Liver (tissue), 9 donors: ENCODE data around the gene APOA5. TPM values are rescaled to one million over a fixed set of nuclear protein-coding genes. Genes with fewer than 3 reads are reported as not detected.

Experiments used
- DNase-seq: peaks from one replicate; pipeline ENCODE4 v3.0.0-alpha.2; 2017; ENCODE audit warnings: low spot score
- H3K27ac ChIP-seq, 2 donors: one replicate each; pipeline ENCODE4 v1.7.0; 2013; ENCODE audit warnings: inconsistent platforms in 2 of 2, low read length in 2 of 2, control low read depth in 1 of 2, low read depth in 1 of 2, mild to moderate bottlenecking in 1 of 2
- H3K27me3 ChIP-seq, 4 donors: one replicate each; pipeline versions ENCODE4 v1.6.1 to v1.7.0; 2013; ENCODE audit warnings: low read length in 3 of 4, inconsistent platforms in 1 of 4, mild to moderate bottlenecking in 1 of 4, moderate library complexity in 1 of 4; ENCODE audit not compliant: control insufficient read depth in 4 of 4, insufficient read depth in 4 of 4
- H3K36me3 ChIP-seq, 4 donors: one replicate each; pipeline versions ENCODE4 v1.6.1 to v1.7.0; 2013; ENCODE audit warnings: low read length in 3 of 4, mild to moderate bottlenecking in 3 of 4, low read depth in 1 of 4, moderate library complexity in 1 of 4; ENCODE audit not compliant: control insufficient read depth in 4 of 4, insufficient read depth in 3 of 4
- H3K4me1 ChIP-seq, 4 donors: one replicate each; pipeline versions ENCODE4 v1.6.1 to v1.7.0; 2013; ENCODE audit warnings: low read length in 3 of 4, mild to moderate bottlenecking in 3 of 4, moderate library complexity in 1 of 4; ENCODE audit not compliant: control insufficient read depth in 4 of 4, insufficient read depth in 4 of 4
- H3K4me3 ChIP-seq, 3 donors: one replicate each; pipeline versions ENCODE4 v1.6.1 to v1.7.0; 2013; ENCODE audit warnings: low read length in 3 of 3, control low read depth in 1 of 3, low read depth in 1 of 3, mild to moderate bottlenecking in 1 of 3
- H3K9ac ChIP-seq, 2 donors: one replicate each; pipeline ENCODE4 v1.7.0; 2013; ENCODE audit warnings: low read length in 2 of 2, mild to moderate bottlenecking in 2 of 2, moderate library complexity in 2 of 2, control low read depth in 1 of 2, low read depth in 1 of 2
- H3K9me3 ChIP-seq, 4 donors: one replicate each; pipeline versions ENCODE4 v1.6.1 to v1.7.0; 2013; ENCODE audit warnings: low read length in 3 of 4; ENCODE audit not compliant: control insufficient read depth in 4 of 4
- ATF3 ChIP-seq: IDR thresholded peaks from 2 replicates; pipeline ENCODE4 v1.6.1; 2016; ENCODE audit warnings: antibody characterized with exemption
- EGR1 ChIP-seq, 2 donors: IDR thresholded peaks; 2 replicates each; pipeline ENCODE4 v1.6.1; 2016 to 2018; ENCODE audit warnings: antibody characterized with exemption in 2 of 2, low read depth in 2 of 2
- FOXA2 ChIP-seq: IDR thresholded peaks from 2 replicates; pipeline ENCODE4 v1.6.1; 2016; ENCODE audit warnings: antibody characterized with exemption
- HNF4A ChIP-seq, 2 donors: conservative IDR thresholded peaks; 2 replicates each; pipeline ENCODE4 v1.6.1; 2016; ENCODE audit warnings: antibody characterized with exemption in 2 of 2, mild to moderate bottlenecking in 2 of 2
- HNF4G ChIP-seq: IDR thresholded peaks from 2 replicates; pipeline ENCODE4 v1.6.1; 2016; ENCODE audit warnings: antibody characterized with exemption
- JUND ChIP-seq, 2 donors: IDR thresholded peaks; 2 replicates each; pipeline ENCODE4 v1.6.1; 2016; ENCODE audit warnings: antibody characterized with exemption in 2 of 2
- RAD21 ChIP-seq, 2 donors: IDR thresholded peaks; 2 replicates each; pipeline ENCODE4 v1.6.1; 2016; ENCODE audit warnings: antibody characterized with exemption in 2 of 2, mild to moderate bottlenecking in 2 of 2
- REST ChIP-seq: IDR thresholded peaks from 2 replicates; pipeline ENCODE4 v1.6.1; 2016; ENCODE audit warnings: antibody characterized with exemption, mild to moderate bottlenecking
- RXRA ChIP-seq, 2 donors: IDR thresholded peaks; 2 replicates each; pipeline ENCODE4 v1.6.1; 2017 to 2018; ENCODE audit warnings: antibody characterized with exemption in 2 of 2, mild to moderate bottlenecking in 1 of 2
- SP1 ChIP-seq: IDR thresholded peaks from 2 replicates; pipeline ENCODE4 v1.6.1; 2018; ENCODE audit warnings: antibody characterized with exemption, mild to moderate bottlenecking
- TAF1 ChIP-seq: conservative IDR thresholded peaks from 2 replicates; pipeline ENCODE4 v1.6.1; 2016; ENCODE audit warnings: antibody characterized with exemption, mild to moderate bottlenecking
- ZBTB33 ChIP-seq: IDR thresholded peaks from 2 replicates; pipeline ENCODE4 v1.6.1; 2016; ENCODE audit warnings: antibody characterized with exemption
- WGBS: extraction: QIAGEN DNeasy Blood & Tissue Kit; methylation state at CpG from one replicate; pipeline ENCODE4 v1.1.7; 2013; 5-methylcytosine and 5-hydroxymethylcytosine counted together
- polyA plus RNA-seq, 2 donors: library from polyadenylated mRNA; stranded (reverse) in 1 of 2; unstranded in 1 of 2; fragments of 200-250 nt in 1 of 2; fragments of >200 nt in 1 of 2; fragmentation: Nextera tagmentation in 1 of 2; extraction: Ambion mirVana in 1 of 2; gene quantifications; one replicate each; pipeline versions ENCODE4 v1.2.1 to v1.2.3, GENCODE V29; 2013 to 2015
- total RNA-seq, 2 donors: library from RNA; depleted of rRNA; stranded (reverse); fragments of >200 nt; gene quantifications; one replicate each; pipeline ENCODE4 v1.2.3, GENCODE V29; 2014
- TF ChIP-seq, protein P1 (sequence below): IDR thresholded peaks from 2 replicates; pipeline ENCODE4 v1.6.1; 2016; ENCODE audit warnings: antibody characterized with exemption
- TF ChIP-seq, protein P2 (sequence below): fragments of 150-350 bp; IDR thresholded peaks from 2 replicates; pipeline ENCODE4 v1.5.1; 2017; ENCODE audit warnings: improper control_type of control experiment, low read depth, low read length; ENCODE audit not compliant: missing input control
- donor health status: healthy.
- donor health status: healthy.
- donor health status: healthy.
- donor health status: healthy.
- donor health status: healthy.

Gene APOA5
- total and polyA plus RNA-seq, 4 donors, result 7.3 to 1,045 (median 739) TPM

GRCh38 chr11:116828632-116829524, 37.2 kb upstream of the APOA5 start:
- Histone ChIP-seq H3K36me3 (no peaks in the 10 kb centered on the region), H3K27me3 (no peaks in the 10 kb centered on the region), H3K4me1 (peaks cover 22 to 74% (median 46%) of the 10 kb centered on the region in 4 donors), H3K4me3 (peak overlapping the region in 2 of 3 donors; percentile 42 to 59), H3K9me3 (no peaks in the 10 kb centered on the region), H3K27ac (peak overlapping the region; percentile 86 to 91), H3K9ac (peak overlapping the region in 1 of 2 donors; percentile 66)
- DNase-seq, result no peak
- TF ChIP-seq HNF4A (conservative IDR thresholded peaks at IDR 0.05) (peak; percentile 88 to 89), EGR1 (IDR thresholded peaks at IDR 0.05; ENCODE audit: low read depth in 2 of 2) (peak in 1 of 2 donors; percentile 10), JUND (IDR thresholded peaks at IDR 0.05) (peak in 1 of 2 donors; percentile 28), REST (no peak), SP1 (peak; percentile 72), RXRA (IDR thresholded peaks at IDR 0.05) (peak; percentile 78 to 87), ZBTB33 (no peak), ATF3 (no peak), TAF1 (no peak), HNF4G (peak; percentile 82), RAD21 (IDR thresholded peaks at IDR 0.05) (peak in 1 of 2 donors; percentile 48), FOXA2 (no peak)
- TF ChIP-seq, protein P1, sequence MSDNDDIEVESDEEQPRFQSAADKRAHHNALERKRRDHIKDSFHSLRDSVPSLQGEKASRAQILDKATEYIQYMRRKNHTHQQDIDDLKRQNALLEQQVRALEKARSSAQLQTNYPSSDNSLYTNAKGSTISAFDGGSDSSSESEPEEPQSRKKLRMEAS, result peak; percentile 47
- TF ChIP-seq, protein P2, sequence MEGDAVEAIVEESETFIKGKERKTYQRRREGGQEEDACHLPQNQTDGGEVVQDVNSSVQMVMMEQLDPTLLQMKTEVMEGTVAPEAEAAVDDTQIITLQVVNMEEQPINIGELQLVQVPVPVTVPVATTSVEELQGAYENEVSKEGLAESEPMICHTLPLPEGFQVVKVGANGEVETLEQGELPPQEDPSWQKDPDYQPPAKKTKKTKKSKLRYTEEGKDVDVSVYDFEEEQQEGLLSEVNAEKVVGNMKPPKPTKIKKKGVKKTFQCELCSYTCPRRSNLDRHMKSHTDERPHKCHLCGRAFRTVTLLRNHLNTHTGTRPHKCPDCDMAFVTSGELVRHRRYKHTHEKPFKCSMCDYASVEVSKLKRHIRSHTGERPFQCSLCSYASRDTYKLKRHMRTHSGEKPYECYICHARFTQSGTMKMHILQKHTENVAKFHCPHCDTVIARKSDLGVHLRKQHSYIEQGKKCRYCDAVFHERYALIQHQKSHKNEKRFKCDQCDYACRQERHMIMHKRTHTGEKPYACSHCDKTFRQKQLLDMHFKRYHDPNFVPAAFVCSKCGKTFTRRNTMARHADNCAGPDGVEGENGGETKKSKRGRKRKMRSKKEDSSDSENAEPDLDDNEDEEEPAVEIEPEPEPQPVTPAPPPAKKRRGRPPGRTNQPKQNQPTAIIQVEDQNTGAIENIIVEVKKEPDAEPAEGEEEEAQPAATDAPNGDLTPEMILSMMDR, result no peak
- WGBS, result 32% methylated on average over 16 of the region's 16 CpGs
